HepG2 (cell line): Measurements from ENCODE around the gene ABCB6. TPM values are rescaled to one million over a fixed set of nuclear protein-coding genes. Genes with fewer than 3 reads are reported as not detected.
A peak's percentile ranks its signal among the peaks of the same experiment; 100 is the strongest.

Source experiments
- BCL6 ChIP-seq: IDR thresholded peaks from 2 replicates; pipeline ENCODE4 v1.6.1; 2016; ENCODE audit warnings: missing genetic modification reagents, missing compliant biosample characterization
- CHD4 ChIP-seq: fragments of 200-600 bp; sonication (generic); IDR thresholded peaks from 2 replicates; pipeline ENCODE4 v1.7.0; 2017; ENCODE audit warnings: mild to moderate bottlenecking, low read length, borderline replicate concordance
- EP300 ChIP-seq, 3 experiments: sonication (generic) in 1 of 3; formaldehyde crosslinking in 1 of 3; IDR thresholded peaks; 2 replicates each; pipeline versions ENCODE4 v1.5.1 to v1.6.1; 2011 to 2020; ENCODE audit warnings: low read depth in 2 of 3, low read length in 2 of 3, borderline replicate concordance in 1 of 3, improper control_type of control experiment in 1 of 3, mild to moderate bottlenecking in 1 of 3, missing genetic modification reagents in 1 of 3, moderate library complexity in 1 of 3
- GATAD2A ChIP-seq: IDR thresholded peaks from 2 replicates; pipeline ENCODE4 v1.6.1; 2016
- GPN1 ChIP-seq: sonication (generic); formaldehyde crosslinking; IDR thresholded peaks from 2 replicates; pipeline ENCODE4 v1.5.1; 2020; ENCODE audit warnings: missing genetic modification reagents, borderline replicate concordance
- HOXA5 ChIP-seq: sonication (generic); formaldehyde crosslinking; IDR thresholded peaks from 2 replicates; pipeline ENCODE4 v1.4.0; 2020; ENCODE audit warnings: missing genetic modification reagents
- IRX3 ChIP-seq: sonication (generic); formaldehyde crosslinking; IDR thresholded peaks from 2 replicates; pipeline ENCODE4 v1.8.1; 2023; ENCODE audit warnings: mild to moderate bottlenecking, low read depth, missing genetic modification reagents, borderline replicate concordance
- MLLT10 ChIP-seq: sonication (generic); formaldehyde crosslinking; IDR thresholded peaks from 2 replicates; pipeline ENCODE4 v1.4.0; 2020; ENCODE audit warnings: missing genetic modification reagents
- ONECUT2 ChIP-seq: sonication (generic); formaldehyde crosslinking; IDR thresholded peaks from 2 replicates; pipeline ENCODE4 v1.4.0; 2020; ENCODE audit warnings: missing genetic modification reagents
- PCBP1 ChIP-seq: fragments of 200-400 bp; formaldehyde crosslinking; IDR thresholded peaks from 2 replicates; pipeline ENCODE4 v1.6.1; 2017; ENCODE audit warnings: mild to moderate bottlenecking, low read depth, low read length, borderline replicate concordance
- PCBP2 ChIP-seq: fragments of 200-400 bp; formaldehyde crosslinking; optimal IDR thresholded peaks from 2 replicates; pipeline ENCODE3; 2018; ENCODE audit warnings: low read length, low read depth; ENCODE audit not compliant: poor library complexity, severe bottlenecking
- PRPF4 ChIP-seq: fragments of 200-400 bp; formaldehyde crosslinking; IDR thresholded peaks from 2 replicates; pipeline ENCODE4 v1.6.1; 2016; ENCODE audit warnings: low read length, low read depth; ENCODE audit not compliant: poor library complexity, severe bottlenecking
- SIX1 ChIP-seq: sonication (generic); formaldehyde crosslinking; IDR thresholded peaks from 2 replicates; pipeline ENCODE4 v1.4.0; 2020; ENCODE audit warnings: missing genetic modification reagents, borderline replicate concordance
- TRAFD1 ChIP-seq: sonication (generic); formaldehyde crosslinking; IDR thresholded peaks from 2 replicates; pipeline ENCODE4 v1.5.1; 2020; ENCODE audit warnings: missing genetic modification reagents, mild to moderate bottlenecking, borderline replicate concordance
- ZFP82 ChIP-seq: sonication (generic); formaldehyde crosslinking; IDR thresholded peaks from 2 replicates; pipeline ENCODE4 v1.5.1; 2020; ENCODE audit warnings: mild to moderate bottlenecking, missing genetic modification reagents, borderline replicate concordance
- ZNF232 ChIP-seq: sonication (generic); formaldehyde crosslinking; IDR thresholded peaks from 2 replicates; pipeline ENCODE4 v1.4.0; 2020; ENCODE audit warnings: missing genetic modification reagents, borderline replicate concordance
- ZNF354B ChIP-seq: sonication (generic); formaldehyde crosslinking; IDR thresholded peaks from 2 replicates; pipeline ENCODE4 v1.8.0; 2022; ENCODE audit warnings: mild to moderate bottlenecking, missing genetic modification reagents
- ZNF550 ChIP-seq: sonication (generic); formaldehyde crosslinking; IDR thresholded peaks from 2 replicates; pipeline ENCODE4 v1.4.0; 2020; ENCODE audit warnings: mild to moderate bottlenecking, missing genetic modification reagents, borderline replicate concordance
- polyA plus RNA-seq, 8 experiments: library from polyadenylated mRNA; depleted of rRNA in 3 of 8; stranded (reverse) in 7 of 8; unstranded in 1 of 8; fragments of >200 nt; fragmentation: Illumina TruSeq in 4 of 8; extraction: Trizol in 4 of 8; gene quantifications; 2 replicates each; pipeline versions ENCODE4 v1.2.1 to v1.2.3, GENCODE V29; 2011 to 2016; ENCODE audit warnings: low read depth in 4 of 8, missing spikeins in 1 of 8, mixed read lengths in 1 of 8; ENCODE audit not compliant: insufficient read depth in 1 of 8
- total RNA-seq, 5 experiments: library from RNA; depleted of rRNA; stranded (reverse); fragments of >200 nt; fragmentation: Illumina TruSeq; extraction: Trizol; gene quantifications; 2 replicates each; pipeline ENCODE4 v1.2.3, GENCODE V29; 2016; ENCODE audit warnings: low read depth in 1 of 5
- TF ChIP-seq, protein P1 (sequence below): sonication (generic); formaldehyde crosslinking; IDR thresholded peaks from 2 replicates; pipeline ENCODE4 v1.5.0; 2020; ENCODE audit warnings: mild to moderate bottlenecking, missing genetic modification reagents, borderline replicate concordance
- TF ChIP-seq, protein P2 (sequence below): sonication (generic); formaldehyde crosslinking; IDR thresholded peaks from 2 replicates; pipeline ENCODE4 v1.5.1; 2020; ENCODE audit warnings: mild to moderate bottlenecking, moderate library complexity, missing genetic modification reagents

The ABCB6 gene
- total and polyA plus RNA-seq, 2 of the 13 experiments (the other 11 are each of a cell fraction or from before 2014, with no cell fraction given): 91.1 to 137 TPM

DNA sequence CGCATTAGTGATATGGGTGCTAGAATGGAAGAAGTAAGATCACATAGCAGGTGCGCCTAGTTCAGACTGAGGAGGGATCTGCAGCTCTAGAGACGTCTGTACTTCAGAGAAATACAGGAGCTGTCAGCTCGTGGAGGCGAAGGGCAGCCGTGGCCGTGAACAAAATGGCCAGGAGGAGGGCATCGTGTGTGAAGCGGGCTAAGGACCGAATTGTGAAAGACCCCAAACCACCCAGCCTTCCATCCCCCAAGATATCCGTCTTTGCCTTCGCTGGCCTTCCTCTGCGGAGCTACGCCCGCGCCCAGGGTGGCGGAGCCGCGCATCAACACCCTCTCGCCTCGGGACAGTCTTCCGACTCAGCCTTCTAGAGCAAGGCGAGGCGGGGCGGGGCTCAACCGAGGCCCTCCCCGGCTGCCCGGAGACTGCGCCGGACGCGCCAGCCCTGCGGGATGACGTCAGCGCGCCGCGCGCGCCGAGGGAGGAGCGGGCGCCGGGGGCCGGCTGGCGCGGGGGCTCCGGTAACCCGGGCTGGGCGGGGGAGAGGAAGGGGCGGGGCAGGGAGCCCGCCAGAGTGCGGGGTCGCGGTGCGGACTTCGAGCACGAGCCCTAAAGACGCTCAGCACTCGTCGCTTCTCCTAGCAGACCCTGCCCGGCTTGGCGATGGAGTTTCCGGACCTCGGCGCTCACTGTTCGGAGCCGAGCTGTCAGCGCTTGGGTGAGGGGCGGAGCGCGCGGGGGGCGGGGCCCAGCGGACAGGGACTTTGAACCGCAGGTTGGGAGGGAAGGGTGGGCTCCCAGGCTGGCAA is 12.2 kb downstream of the ABCB6 start, which contains the start of gene ZFAND2B (continued):
- TF ChIP-seq MLLT10 (CRISPR knock-in tag) (no peak), SIX1 (CRISPR knock-in tag) (no peak), TRAFD1 (CRISPR knock-in tag) (no peak), ZNF354B (CRISPR knock-in tag) (peak; percentile 90), ZNF232 (CRISPR knock-in tag) (no peak; the same call in 1 of the 2 replicates), EP300 (IDR thresholded peaks at IDR 0.05; ENCODE audit: low read depth in 2 of 2, low read length in 2 of 2) (peak in 1 of 2 experiments; percentile 4; a peak in 1 of 4 replicates), EP300 (CRISPR knock-in tag; IDR thresholded peaks at IDR 0.05; ENCODE audit: borderline replicate concordance) (peak; percentile 42; the same call in 1 of the 2 replicates), BCL6 (CRISPR knock-in tag) (no peak; the same call in 1 of the 2 replicates), ZFP82 (CRISPR knock-in tag) (no peak), PCBP1 (0 out of 2 replicates have a peak, but pooled peaks have one; percentile 23), HOXA5 (CRISPR knock-in tag) (no peak; the same call in 1 of the 2 replicates), PRPF4 (no peak), ONECUT2 (CRISPR knock-in tag) (no peak), PCBP2 (peak; percentile 38), IRX3 (CRISPR knock-in tag) (peak; percentile 88; the same call in 1 of the 2 replicates), GPN1 (peak; percentile 10; the same call in 1 of the 2 replicates), CHD4 (no peak), GATAD2A (CRISPR knock-in tag) (no peak), ZNF550 (CRISPR knock-in tag) (no peak)
- TF ChIP-seq, protein P1, sequence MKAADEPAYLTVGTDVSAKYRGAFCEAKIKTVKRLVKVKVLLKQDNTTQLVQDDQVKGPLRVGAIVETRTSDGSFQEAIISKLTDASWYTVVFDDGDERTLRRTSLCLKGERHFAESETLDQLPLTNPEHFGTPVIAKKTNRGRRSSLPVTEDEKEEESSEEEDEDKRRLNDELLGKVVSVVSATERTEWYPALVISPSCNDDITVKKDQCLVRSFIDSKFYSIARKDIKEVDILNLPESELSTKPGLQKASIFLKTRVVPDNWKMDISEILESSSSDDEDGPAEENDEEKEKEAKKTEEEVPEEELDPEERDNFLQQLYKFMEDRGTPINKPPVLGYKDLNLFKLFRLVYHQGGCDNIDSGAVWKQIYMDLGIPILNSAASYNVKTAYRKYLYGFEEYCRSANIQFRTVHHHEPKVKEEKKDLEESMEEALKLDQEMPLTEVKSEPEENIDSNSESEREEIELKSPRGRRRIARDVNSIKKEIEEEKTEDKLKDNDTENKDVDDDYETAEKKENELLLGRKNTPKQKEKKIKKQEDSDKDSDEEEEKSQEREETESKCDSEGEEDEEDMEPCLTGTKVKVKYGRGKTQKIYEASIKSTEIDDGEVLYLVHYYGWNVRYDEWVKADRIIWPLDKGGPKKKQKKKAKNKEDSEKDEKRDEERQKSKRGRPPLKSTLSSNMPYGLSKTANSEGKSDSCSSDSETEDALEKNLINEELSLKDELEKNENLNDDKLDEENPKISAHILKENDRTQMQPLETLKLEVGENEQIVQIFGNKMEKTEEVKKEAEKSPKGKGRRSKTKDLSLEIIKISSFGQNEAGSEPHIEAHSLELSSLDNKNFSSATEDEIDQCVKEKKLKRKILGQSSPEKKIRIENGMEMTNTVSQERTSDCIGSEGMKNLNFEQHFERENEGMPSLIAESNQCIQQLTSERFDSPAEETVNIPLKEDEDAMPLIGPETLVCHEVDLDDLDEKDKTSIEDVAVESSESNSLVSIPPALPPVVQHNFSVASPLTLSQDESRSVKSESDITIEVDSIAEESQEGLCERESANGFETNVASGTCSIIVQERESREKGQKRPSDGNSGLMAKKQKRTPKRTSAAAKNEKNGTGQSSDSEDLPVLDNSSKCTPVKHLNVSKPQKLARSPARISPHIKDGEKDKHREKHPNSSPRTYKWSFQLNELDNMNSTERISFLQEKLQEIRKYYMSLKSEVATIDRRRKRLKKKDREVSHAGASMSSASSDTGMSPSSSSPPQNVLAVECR: peak; percentile 90
- TF ChIP-seq, protein P2, sequence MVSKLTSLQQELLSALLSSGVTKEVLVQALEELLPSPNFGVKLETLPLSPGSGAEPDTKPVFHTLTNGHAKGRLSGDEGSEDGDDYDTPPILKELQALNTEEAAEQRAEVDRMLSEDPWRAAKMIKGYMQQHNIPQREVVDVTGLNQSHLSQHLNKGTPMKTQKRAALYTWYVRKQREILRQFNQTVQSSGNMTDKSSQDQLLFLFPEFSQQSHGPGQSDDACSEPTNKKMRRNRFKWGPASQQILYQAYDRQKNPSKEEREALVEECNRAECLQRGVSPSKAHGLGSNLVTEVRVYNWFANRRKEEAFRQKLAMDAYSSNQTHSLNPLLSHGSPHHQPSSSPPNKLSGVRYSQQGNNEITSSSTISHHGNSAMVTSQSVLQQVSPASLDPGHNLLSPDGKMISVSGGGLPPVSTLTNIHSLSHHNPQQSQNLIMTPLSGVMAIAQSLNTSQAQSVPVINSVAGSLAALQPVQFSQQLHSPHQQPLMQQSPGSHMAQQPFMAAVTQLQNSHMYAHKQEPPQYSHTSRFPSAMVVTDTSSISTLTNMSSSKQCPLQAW: peak; percentile 86
